IMR-90 (cell line): ENCODE data around the gene MRPL20. TPM values are rescaled to one million over a fixed set of nuclear protein-coding genes. Genes with fewer than 3 reads are reported as not detected.

ENCODE experiments used
- ATAC-seq: fragments of 200-7000 bp; cut with Tn5 transposase; 2 replicates; pipeline ENCODE4 v1.9.1; 2020; ENCODE audit warnings: low read depth, mild to moderate bottlenecking, moderate library complexity
- BruUV-seq: library from RNA; stranded (reverse); fragments of 400-500 nt; replicated peaks from 2 replicates; lab custom pipeline; 2021; lab: Mats Ljungman, UMichigan
- CTCF ChIA-PET: fragments of 300-600 bp; formaldehyde crosslinking; extraction: SDS; loops from one replicate; lab custom pipeline; 2021; ENCODE audit warnings: antibody characterized with exemption; lab: Yijun Ruan, JAX
- POLR2A ChIA-PET: fragments of 300-600 bp; sonication (Branson Sonifier 250); formaldehyde crosslinking; loops from one replicate; lab custom pipeline; 2022; ENCODE audit warnings: antibody characterized with exemption; ENCODE audit not compliant: unreplicated experiment; lab: Charles Lee
- DNase-seq: peaks from one replicate; pipeline ENCODE4 v3.0.0; 2013
- H2AFZ ChIP-seq: replicated peaks from 2 replicates; pipeline ENCODE3; 2013; ENCODE audit warnings: low read length, mild to moderate bottlenecking; ENCODE audit not compliant: poor library complexity
- H2AK5ac ChIP-seq: 2 replicates; pipeline ENCODE4 v1.6.1; 2013; ENCODE audit warnings: low read depth, low read length, inconsistent platforms
- H2AK9ac ChIP-seq: replicated peaks from 2 replicates; pipeline ENCODE3; 2013; ENCODE audit warnings: mild to moderate bottlenecking, low read depth, low read length, moderate library complexity; ENCODE audit not compliant: poor library complexity
- H2BK120ac ChIP-seq: 2 replicates; pipeline ENCODE4 v1.6.1; 2013; ENCODE audit warnings: low read depth, low read length, inconsistent platforms
- H2BK15ac ChIP-seq: 3 replicates; pipeline ENCODE4 v1.6.1; 2013; ENCODE audit warnings: low read depth, low read length, inconsistent platforms
- H2BK20ac ChIP-seq: 2 replicates; pipeline ENCODE4 v1.6.1; 2013; ENCODE audit warnings: low read depth, mild to moderate bottlenecking, inconsistent platforms, low read length, moderate library complexity
- H2BK5ac ChIP-seq: 2 replicates; pipeline ENCODE4 v1.6.1; 2013; ENCODE audit warnings: mild to moderate bottlenecking, low read depth, low read length, inconsistent platforms; ENCODE audit not compliant: poor library complexity, severe bottlenecking
- H3K14ac ChIP-seq: replicated peaks from 2 replicates; pipeline ENCODE4 v1.6.1; 2013; ENCODE audit warnings: low read depth, low read length, inconsistent platforms
- H3K18ac ChIP-seq: 2 replicates; pipeline ENCODE4 v1.6.1; 2013; ENCODE audit warnings: low read depth, low read length, control low read depth
- H3K23ac ChIP-seq: 2 replicates; pipeline ENCODE4 v1.6.1; 2013; ENCODE audit warnings: low read depth, low read length, inconsistent platforms
- H3K27ac ChIP-seq: 2 replicates; pipeline ENCODE4 v1.5.1; 2013; ENCODE audit warnings: mild to moderate bottlenecking, control low read depth, low read length; ENCODE audit not compliant: insufficient read depth
- H3K27me3 ChIP-seq: 2 replicates; pipeline ENCODE4 v1.6.1; 2013; ENCODE audit warnings: low read length; ENCODE audit not compliant: control insufficient read depth, insufficient read depth
- H3K36me3 ChIP-seq: 2 replicates; pipeline ENCODE4 v1.6.1; 2013; ENCODE audit warnings: low read length, mixed read lengths; ENCODE audit not compliant: control insufficient read depth, insufficient read depth
- H3K4ac ChIP-seq: 2 replicates; pipeline ENCODE4 v1.6.1; 2013; ENCODE audit warnings: low read depth, low read length, inconsistent platforms
- H3K4me1 ChIP-seq: 2 replicates; pipeline ENCODE4 v1.6.1; 2013; ENCODE audit warnings: low read length, mixed read lengths; ENCODE audit not compliant: control insufficient read depth, insufficient read depth
- H3K4me2 ChIP-seq: 2 replicates; pipeline ENCODE4 v1.6.1; 2013; ENCODE audit warnings: low read depth, mild to moderate bottlenecking, control low read depth, low read length, moderate library complexity
- H3K4me3 ChIP-seq: 2 replicates; pipeline ENCODE4 v1.5.1; 2013; ENCODE audit warnings: low read depth, mild to moderate bottlenecking, control low read depth, low read length, moderate library complexity; ENCODE audit not compliant: insufficient read depth
- H3K56ac ChIP-seq: 2 replicates; pipeline ENCODE4 v1.6.1; 2013; ENCODE audit warnings: low read length, inconsistent platforms; ENCODE audit not compliant: insufficient read depth; ENCODE audit errors: extremely low read depth
- H3K79me1 ChIP-seq, 2 experiments: 2 replicates each; pipeline ENCODE4 v1.6.1; 2013; ENCODE audit warnings: low read length in 2 of 2, inconsistent platforms in 1 of 2, low read depth in 1 of 2
- H3K9ac ChIP-seq: 2 replicates; pipeline ENCODE4 v1.6.1; 2013; ENCODE audit warnings: low read depth, low read length, control low read depth
- H3K9me1 ChIP-seq: 2 replicates; pipeline ENCODE4 v1.6.1; 2013; ENCODE audit warnings: low read length, inconsistent platforms; ENCODE audit not compliant: insufficient read depth
- H3K9me3 ChIP-seq: 2 replicates; pipeline ENCODE4 v1.6.1; 2013; ENCODE audit warnings: low read length; ENCODE audit not compliant: control insufficient read depth, insufficient read depth
- H4K20me1 ChIP-seq: 2 replicates; pipeline ENCODE4 v1.6.1; 2013; ENCODE audit warnings: low read length, inconsistent platforms; ENCODE audit not compliant: insufficient read depth
- H4K5ac ChIP-seq: 2 replicates; pipeline ENCODE4 v1.6.1; 2013; ENCODE audit warnings: mild to moderate bottlenecking, low read depth, low read length, control low read depth
- H4K8ac ChIP-seq, 2 experiments: 2 replicates each; pipeline ENCODE4 v1.6.1; 2013; ENCODE audit warnings: low read depth in 2 of 2, low read length in 2 of 2, control low read depth in 1 of 2, inconsistent platforms in 1 of 2
- H4K91ac ChIP-seq: 2 replicates; pipeline ENCODE4 v1.6.1; 2013; ENCODE audit warnings: low read depth, low read length, inconsistent platforms; ENCODE audit not compliant: insufficient read depth
- MAFK ChIP-seq: IDR thresholded peaks from 2 replicates; pipeline ENCODE4 v1.6.1; 2012; ENCODE audit warnings: low read depth, low read length, improper control_type of control experiment
- POLR2A ChIP-seq: IDR thresholded peaks from 2 replicates; pipeline ENCODE4 v1.6.1; 2012; ENCODE audit warnings: mild to moderate bottlenecking, low read depth, low read length
- WGBS, 2 experiments: methylation state at CpG; one replicate each; pipeline versions ENCODE4 v1.1.5 to v1.1.7; 2013; ENCODE audit warnings: missing lambda C conversion rate in 2 of 2; ENCODE audit not compliant: insufficient read length in 1 of 2; ENCODE audit errors: extremely low coverage in 2 of 2; 5-methylcytosine and 5-hydroxymethylcytosine counted together
- dilution Hi-C: fragments of 300-500 bp; cut with HindIII; formaldehyde crosslinking; loops from one replicate; pipeline ENCODE4 v1.14.3; 2018; ENCODE audit warnings: low sequenced_read_pairs; ENCODE audit not compliant: unreplicated experiment
- in situ Hi-C: fragments of 300-500 bp; cut with MboI; formaldehyde crosslinking; loops from 3 replicates; pipeline ENCODE4 v1.14.3; 2019; ENCODE audit warnings: low sequenced_read_pairs, inconsistent platforms, mixed read lengths
- intact Hi-C: fragments of 100-400 bp; cut with micrococcal nuclease; formaldehyde crosslinking; loops from 2 replicates; pipeline ENCODE4 v1.10.0; 2022
- polyA plus RNA-seq, 3 experiments: library from polyadenylated mRNA; depleted of rRNA; stranded (reverse); fragments of >200 nt; gene quantifications; 2 replicates each; pipeline ENCODE4 v1.2.3, GENCODE V29; 2012; ENCODE audit warnings: low replicate concordance in 1 of 3
- total RNA-seq: library from RNA; depleted of rRNA; stranded (reverse); fragments of >200 nt; gene quantifications from 2 replicates; pipeline ENCODE4 v1.2.3, GENCODE V29; 2012

Gene MRPL20
- total and polyA plus RNA-seq, 2 of the 4 experiments (the other 2 are of a cell fraction): 141 to 157 TPM

DNA sequence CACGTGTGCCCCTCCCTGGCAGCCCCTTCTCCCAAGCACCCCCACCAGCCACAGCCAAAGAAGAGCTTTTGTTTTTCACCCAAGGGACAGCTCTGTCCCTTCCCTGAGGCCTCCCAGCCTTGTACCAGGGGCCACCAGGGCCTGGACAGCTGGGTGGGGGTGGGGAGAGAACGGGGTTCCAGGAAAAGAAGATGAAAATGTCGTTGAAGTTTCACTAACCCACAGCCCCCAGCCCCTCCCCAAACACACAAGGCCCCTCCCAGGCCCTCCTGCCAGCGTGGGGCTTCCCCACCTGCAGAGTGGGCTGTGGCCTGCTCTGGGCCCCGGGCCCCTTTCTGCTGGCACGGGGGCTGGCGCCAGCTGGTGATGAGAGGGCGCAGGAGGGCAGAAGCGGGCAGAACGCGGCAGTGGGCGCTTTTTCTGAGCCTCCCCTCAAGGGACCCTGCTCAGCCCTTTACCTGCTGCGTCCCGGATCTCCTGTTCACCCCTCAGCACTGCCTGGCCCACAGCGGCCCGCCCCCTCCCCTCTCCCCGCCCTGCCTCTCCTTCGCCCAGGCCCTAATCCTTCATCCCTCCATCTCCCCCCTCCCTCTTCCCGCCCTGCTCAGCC lies 19.5 kb upstream of the MRPL20 start:
- H3K9ac ChIP-seq: no peak overlapping the region
- H3K36me3 ChIP-seq: no peaks in the 10 kb centered on the region
- no peak overlapping the region for H4K5ac ChIP-seq
- no peak for TF ChIP-seq MAFK
- TF ChIP-seq POLR2A: no peak
- H3K4me2 ChIP-seq: no peak overlapping the region
- no peak overlapping the region for H4K91ac ChIP-seq
- BruUV-seq: no TSS peak
- H2BK20ac ChIP-seq: no peak overlapping the region
- no peak overlapping the region for H2BK120ac ChIP-seq
- H3K14ac ChIP-seq: no peak overlapping the region
- no peak overlapping the region for H3K4ac ChIP-seq
- no peak for DNase-seq
- H3K79me1 ChIP-seq: no peaks in the 10 kb centered on the region
- no peak overlapping the region for H2AFZ ChIP-seq
- H3K27ac ChIP-seq: no peak overlapping the region
- no CpG with 5 or more reads among the region's 19 CpGs for WGBS, 2 experiments
- in situ Hi-C loops: no loop called here
- H2AK9ac ChIP-seq: no peak overlapping the region
- H2BK5ac ChIP-seq: no peak overlapping the region
- dilution Hi-C loops: no loop called here
- intact Hi-C loops: no loop called here
- no peak overlapping the region for H3K4me3 ChIP-seq
- no peak overlapping the region for H3K23ac ChIP-seq
- no peak for ATAC-seq
- ChIA-PET POLR2A (no interaction called here), CTCF (interaction anchor here (1.3 kb wide), 1 partner anchor 14 kb away, joined by 4 read pairs; no protein-coding TSS in a partner anchor)
- H2AK5ac ChIP-seq: no peak overlapping the region
- no peak overlapping the region for H4K8ac ChIP-seq
- no peak overlapping the region for H2BK15ac ChIP-seq
- no peaks in the 10 kb centered on the region for H3K27me3 ChIP-seq
- peaks cover 14% of the 10 kb centered on the region for H3K4me1 ChIP-seq
- H3K56ac ChIP-seq: no peak overlapping the region
- H4K20me1 ChIP-seq: no peaks in the 10 kb centered on the region
- H3K9me3 ChIP-seq: no peaks in the 10 kb centered on the region
- no peaks in the 10 kb centered on the region for H3K9me1 ChIP-seq
- no peak overlapping the region for H3K18ac ChIP-seq
